ENCODE results near the gene PADI1. TPM values are rescaled to one million over a fixed set of nuclear protein-coding genes. Genes with fewer than 3 reads are reported as not detected.
"Not testable (repeated sequence)": the region's sequence is repeated elsewhere in the genome, so short reads cannot be mapped to it uniquely, and the experiment has no call there.

PADI1 gene
- total RNA-seq, 1 donor from 2014 or later, result not detected

DNA sequence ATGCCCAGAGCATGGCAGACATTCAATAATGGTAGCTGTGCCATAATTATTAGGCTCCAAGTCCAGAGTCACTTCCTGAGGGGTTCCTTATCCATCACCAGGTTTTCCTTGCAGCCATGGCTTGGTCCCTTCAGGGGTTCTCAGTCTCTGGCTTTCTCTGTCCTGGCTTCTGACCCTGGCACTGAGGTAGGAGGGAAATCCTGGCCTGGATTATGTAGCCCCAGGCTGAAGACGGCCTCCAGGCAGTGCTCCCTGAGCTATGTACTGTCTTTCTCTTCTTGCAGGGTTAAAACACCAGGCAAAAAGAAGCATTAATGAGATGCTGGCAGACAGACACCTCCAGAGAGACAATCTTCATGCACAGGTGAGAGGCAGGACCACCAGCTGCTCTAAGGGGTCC is 34.5 kb downstream of the PADI1 start:
- no peak for DNase-seq (ENCODE audit: low spot score)

DNA sequence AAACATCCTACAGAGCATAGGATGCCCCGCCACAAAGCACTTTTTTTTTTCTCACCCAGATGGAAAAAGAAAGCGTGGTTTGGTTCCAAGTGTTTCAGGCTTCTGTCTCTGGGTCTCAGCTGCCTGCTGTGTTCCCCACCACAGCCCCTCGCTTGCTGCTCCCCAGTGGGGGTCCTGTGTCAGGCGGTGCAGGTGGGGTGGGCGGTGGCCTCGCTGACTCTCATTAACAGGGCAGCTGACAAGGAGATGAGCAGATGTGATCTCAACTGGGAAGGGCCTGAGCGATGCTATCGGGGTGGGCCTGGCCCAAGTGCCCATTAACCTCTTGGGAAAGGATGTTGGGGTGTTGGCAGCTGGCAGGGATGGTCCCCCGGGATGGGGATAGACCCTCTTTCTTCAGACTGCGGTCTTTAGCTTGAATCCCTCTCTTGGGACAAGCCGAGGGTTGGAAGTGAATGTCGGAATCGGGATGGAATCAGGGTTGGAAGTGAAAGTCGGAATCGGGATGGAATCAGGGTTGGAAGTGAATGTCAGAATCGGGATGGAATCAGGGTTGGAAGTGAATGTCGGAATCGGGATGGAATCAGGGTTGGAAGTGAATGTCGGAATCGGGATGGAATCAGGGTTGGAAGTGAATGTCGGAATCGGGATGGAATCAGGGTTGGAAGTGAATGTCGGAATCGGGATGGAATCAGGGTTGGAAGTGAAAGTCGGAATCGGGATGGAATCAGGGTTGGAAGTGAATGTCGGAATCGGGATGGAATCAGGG is 36.3 kb downstream of the PADI1 start:
- DNase-seq (ENCODE audit: low spot score), result not testable (repeated sequence)

DNA sequence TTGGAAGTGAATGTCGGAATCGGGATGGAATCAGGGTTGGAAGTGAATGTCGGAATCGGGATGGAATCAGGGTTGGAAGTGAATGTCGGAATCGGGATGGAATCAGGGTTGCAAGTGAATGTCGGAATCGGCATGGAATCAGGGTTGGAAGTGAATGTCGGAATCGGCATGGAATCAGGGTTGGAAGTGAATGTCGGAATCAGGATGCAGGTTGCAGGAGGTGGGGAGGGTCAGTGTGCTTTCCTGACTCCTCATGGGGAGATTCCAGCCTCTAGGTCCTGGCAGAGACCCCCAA is 36.8 kb downstream of the PADI1 start:
- DNase-seq (ENCODE audit: low spot score), result not testable (repeated sequence)

- no peak for DNase-seq (ENCODE audit: low spot score)
Measured at GRCh38 chr1:17243274-17243673, 38.3 kb downstream of the PADI1 start.

GRCh38 chr1:17244821-17245740 is 40.2 kb downstream of the PADI1 start:
- no peak for DNase-seq (ENCODE audit: low spot score)

GRCh38 chr1:17245816-17246325 is 40.9 kb downstream of the PADI1 start:
- DNase-seq (ENCODE audit: low spot score), result no peak

DNA sequence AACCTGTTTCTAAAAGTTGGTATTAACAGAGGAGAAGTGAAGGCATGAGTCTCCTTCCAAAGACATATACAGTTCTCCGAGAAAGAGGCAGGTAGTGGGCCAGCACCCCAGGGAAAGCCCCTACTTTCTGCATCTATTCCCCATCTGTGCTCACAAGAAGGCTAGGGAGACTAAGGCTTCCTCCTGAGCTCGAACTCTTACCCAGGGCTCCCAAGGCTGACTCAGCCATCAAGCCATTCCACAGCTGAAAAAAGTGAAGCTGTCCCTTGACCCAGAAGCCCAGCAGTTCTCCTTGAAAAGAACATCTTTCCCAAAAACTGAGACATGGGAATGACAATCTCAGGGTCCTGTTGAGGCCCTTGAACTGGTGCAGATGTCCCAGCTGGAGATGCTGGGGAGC is 42.0 kb downstream of the PADI1 start:
- DNase-seq (ENCODE audit: low spot score), result no peak

- DNase-seq (ENCODE audit: low spot score), result no peak
Measured at GRCh38 chr1:17248781-17249180, 43.9 kb downstream of the PADI1 start, which contains the start of gene PADI3. Gene PADI3 (plus strand): TSS chr1:17249098. CDS start chr1:17249138, 40 bp downstream.

- DNase-seq (ENCODE audit: low spot score), result no peak
Measured at GRCh38 chr1:17250601-17251000, 45.7 kb downstream of the PADI1 start.

- DNase-seq (ENCODE audit: low spot score), result no peak
Measured at GRCh38 chr1:17251246-17251645, 46.3 kb downstream of the PADI1 start.

DNA sequence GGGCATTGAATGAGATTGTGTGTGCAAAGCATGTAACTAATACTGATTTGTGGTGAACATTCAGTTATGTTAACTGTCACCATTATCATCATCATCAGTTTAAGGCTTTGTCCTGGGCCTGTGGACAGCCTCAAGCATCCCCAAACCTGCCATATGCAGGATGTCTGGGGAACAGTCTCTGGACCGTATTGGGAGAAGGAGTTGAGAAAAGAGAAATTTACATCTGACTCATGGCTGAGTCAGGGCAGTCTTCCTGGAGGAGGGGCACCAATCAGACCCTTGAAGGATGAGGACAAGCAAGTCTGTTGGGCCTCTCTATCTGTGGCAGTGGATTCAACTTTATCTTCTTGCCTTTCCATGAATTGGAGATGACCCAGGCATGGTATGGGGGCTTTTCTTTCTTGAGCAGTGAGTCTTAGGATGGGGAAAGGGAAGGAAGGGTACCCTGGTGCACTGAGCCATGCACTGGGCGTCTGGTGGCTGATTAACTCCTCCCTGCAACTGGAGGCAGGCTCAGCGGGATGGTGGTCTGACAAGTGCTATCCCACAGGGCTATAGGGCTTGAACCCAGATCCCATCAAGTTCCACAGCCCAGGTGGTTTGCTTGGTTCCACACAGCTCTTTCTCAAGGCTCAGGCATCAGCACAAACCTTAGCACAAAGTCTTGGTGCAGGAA is 46.9 kb downstream of the PADI1 start:
- DNase-seq (ENCODE audit: low spot score), result no peak

DNA sequence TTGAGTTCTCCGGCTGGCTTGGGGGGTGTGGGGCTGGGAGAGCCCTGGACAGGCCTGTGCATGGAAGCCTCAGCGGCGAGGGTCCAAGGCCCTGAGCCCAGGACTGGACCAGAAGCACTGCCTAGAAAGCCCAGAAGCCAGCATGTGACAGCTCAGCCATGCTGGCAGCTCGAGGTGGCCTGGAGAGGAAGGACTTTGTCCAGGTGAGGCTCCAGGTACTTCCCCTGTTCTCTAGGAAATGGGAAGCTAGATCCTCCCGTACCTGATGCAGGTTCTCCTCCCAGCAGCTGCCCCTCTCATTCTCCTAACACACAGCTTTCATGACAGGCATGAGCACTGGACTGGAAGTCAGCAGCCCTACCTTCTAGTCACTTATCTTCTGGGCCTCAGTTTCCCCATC is 50.4 kb downstream of the PADI1 start:
- DNase-seq (ENCODE audit: low spot score), result no peak

GRCh38 chr1:17258116-17258757 is 53.3 kb downstream of the PADI1 start:
- DNase-seq (ENCODE audit: low spot score), result no peak

GRCh38 chr1:17258758-17259130 is 53.8 kb downstream of the PADI1 start:
- no peak for DNase-seq (ENCODE audit: low spot score)

- no peak for DNase-seq (ENCODE audit: low spot score)
Measured at GRCh38 chr1:17259233-17259873, 54.4 kb downstream of the PADI1 start.

DNA sequence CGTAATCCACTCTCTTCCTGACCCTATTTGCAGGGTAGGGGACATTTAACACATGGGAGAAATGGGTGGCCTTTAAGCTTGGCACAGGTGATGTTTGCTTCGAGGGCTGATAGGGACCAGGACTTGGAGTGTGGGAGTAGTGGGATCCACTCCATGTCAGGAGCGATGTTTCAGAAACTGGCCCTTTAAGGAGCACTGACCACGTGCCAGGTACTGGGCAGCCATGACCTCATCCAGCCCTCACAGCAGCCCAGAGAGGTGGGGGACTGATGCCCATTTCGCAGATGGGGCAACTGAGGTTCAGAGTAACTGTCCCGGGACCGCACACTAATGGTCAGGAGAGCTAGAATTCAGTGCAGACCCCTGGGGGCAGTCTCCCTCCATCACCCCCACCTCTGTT is 55.3 kb downstream of the PADI1 start:
- no peak for DNase-seq (ENCODE audit: low spot score)

DNA sequence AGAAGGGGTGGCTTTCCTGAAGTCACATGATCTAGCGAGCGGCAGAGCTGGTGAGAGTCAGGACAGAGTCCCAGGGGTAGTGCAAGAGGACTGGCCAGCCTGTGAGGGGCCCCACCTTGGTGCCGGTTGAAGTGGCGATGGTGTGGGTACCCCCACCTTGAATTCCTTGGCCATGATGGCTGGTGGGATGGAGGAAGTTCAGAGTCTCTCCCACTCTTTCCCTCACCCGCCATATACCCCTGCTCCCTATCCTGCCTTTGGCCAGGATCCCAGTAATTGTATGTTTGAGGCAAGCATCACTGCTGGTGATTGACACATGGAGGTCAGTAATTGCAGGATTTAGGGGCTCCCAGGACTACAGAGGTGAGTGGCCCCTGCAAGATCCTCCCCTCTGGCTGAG is 55.8 kb downstream of the PADI1 start:
- DNase-seq (ENCODE audit: low spot score), result no peak

GRCh38 chr1:17263936-17264335 is 59.0 kb downstream of the PADI1 start:
- no peak for DNase-seq (ENCODE audit: low spot score)

- DNase-seq (ENCODE audit: low spot score), result no peak
Measured at GRCh38 chr1:17264470-17264869, 59.5 kb downstream of the PADI1 start.

- no peak for DNase-seq (ENCODE audit: low spot score)
Measured at GRCh38 chr1:17265162-17265561, 60.2 kb downstream of the PADI1 start.

- no peak for DNase-seq (ENCODE audit: low spot score)
Measured at GRCh38 chr1:17265950-17266349, 61.0 kb downstream of the PADI1 start.
